Forelimb muscle (tissue), 1 donor: ENCODE measurements around the gene GDI2. TPM values are rescaled to one million over a fixed set of nuclear protein-coding genes. Genes with fewer than 3 reads are reported as not detected.
"Not testable (repeated sequence)": the region's sequence is repeated elsewhere in the genome, so short reads cannot be mapped to it uniquely, and the experiment has no call there.

ENCODE experiments used
- DNase-seq: peaks from one replicate; pipeline ENCODE4 v3.0.0-alpha.2; 2013; ENCODE audit warnings: low read depth
- polyA plus RNA-seq: library from polyadenylated mRNA; unstranded; fragments of 120-200 nt; gene quantifications from one replicate; pipeline ENCODE4 v1.2.1, GENCODE V29; 2013; ENCODE audit not compliant: insufficient read length

GDI2 gene
- polyA plus RNA-seq, 1 donor = 224 TPM

- DNase-seq = no peak
Observed at GRCh38 chr10:5783300-5783699, 29.9 kb downstream of the GDI2 start.

DNA sequence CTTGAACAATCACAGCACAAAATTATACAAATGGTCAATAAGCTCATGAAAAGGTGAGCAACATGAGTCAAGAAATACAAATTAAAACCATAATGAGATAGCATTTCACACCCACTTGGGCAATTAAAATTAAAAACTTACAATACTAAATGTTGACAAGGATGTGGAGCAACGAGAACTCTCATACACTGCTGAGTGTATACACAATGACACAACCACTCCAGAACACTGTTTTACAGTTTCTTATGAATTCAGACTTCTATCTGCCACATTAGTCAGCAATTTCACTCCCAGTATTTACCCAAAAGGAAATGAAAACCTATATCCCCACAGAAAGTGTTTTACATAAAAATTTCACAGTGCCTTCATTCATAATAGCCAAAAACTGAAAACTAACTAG lies 31.1 kb downstream of the GDI2 start:
- DNase-seq = no peak

GRCh38 chr10:5779730-5780129 lies 33.5 kb downstream of the GDI2 start:
- DNase-seq = no peak

DNA sequence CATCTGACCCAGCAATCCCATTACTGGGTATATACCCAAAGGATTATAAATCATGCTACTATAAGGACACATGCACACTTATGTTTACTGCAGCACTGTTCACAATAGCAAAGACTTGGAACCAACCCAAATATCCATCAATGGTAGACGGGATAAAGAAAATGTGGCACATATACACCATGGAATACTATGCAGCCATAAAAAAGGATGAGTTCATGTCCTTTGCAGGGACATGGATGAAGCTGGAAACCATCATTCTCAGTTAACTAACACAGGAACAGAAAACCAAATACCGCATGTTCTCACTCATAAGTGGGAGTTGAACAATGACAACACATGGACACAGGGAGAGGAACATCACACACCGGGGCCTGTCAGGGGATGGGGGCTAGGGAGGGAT lies 35.5 kb downstream of the GDI2 start:
- not testable (repeated sequence) for DNase-seq

- peak; percentile 16 for DNase-seq
Observed at GRCh38 chr10:5776881-5777197, 36.4 kb downstream of the GDI2 start.

DNA sequence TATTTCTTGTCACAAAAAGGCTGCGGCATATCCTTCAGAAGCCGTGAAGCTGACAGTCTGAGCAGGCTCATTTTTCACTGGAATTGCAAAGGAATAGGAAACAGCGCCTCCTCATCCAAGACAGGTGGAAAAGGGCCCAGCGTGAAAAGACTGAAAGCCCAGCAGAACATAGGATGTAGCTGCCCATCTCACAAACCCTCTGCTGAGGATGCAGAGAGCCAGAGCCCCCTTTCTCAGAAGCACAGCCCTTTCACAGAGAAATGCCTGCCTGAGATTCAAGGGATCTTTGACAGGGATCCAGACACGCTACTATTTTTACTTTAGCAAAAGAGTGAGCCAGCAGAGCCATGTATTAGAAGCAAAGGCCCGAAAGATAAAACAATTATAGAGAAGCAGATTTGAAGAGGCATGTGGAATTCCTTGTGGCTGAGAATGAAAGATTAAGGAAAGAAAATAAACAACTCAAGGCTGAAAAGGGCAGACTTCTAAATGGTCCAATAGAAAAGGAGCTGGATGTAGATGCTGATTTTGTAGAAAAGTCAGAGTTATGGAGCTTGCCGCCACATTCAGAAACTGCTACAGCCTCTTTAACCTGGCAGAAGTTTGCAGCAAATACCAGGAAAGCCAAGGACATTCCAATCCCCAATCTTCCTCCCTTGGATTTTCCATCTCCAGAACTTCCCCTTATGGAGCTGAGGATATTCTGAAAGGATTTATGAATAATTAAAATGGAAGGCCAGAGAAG lies 36.9 kb downstream of the GDI2 start:
- no peak for DNase-seq

DNA sequence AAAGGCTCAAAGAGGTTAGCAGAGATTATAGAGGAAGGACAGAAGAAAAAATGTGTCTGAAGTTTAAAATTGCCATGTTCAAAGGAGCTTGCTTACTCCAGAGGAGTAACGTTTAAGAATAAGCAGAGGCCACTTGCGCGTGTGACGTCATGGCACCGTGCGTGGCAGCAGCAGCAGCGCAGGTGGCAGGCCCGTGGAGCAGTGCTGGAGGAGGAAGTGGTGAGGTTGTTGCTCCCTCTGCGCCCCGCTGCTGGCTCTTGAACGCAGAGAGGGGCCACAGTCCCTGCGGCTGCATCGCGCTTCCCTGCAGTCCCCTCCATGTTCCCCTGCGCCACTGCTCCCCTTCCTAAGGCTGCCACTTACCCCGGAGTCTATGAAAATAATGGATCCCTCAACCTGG lies 37.5 kb downstream of the GDI2 start:
- no peak for DNase-seq

GRCh38 chr10:5774987-5775620 lies 38.1 kb downstream of the GDI2 start:
- DNase-seq = no peak

DNA sequence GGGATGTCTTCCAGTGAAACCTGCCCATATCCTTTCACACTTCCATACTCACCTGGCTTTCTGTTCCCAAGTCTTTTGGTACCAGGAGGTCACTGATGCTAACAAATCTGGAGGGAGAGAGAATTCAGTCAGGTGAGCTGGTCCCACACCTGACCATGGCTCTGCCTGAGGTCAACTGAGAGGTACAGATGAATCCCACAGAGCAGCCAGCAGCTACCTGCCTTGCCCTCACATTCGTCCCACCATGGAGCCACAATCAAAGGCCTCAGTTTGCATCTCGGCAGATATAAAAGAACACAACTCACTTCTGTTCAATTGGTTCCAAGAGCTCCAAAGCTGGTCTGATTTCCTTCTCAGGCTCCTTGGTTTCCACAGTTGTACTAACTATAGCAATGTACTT lies 47.0 kb downstream of the GDI2 start:
- no peak for DNase-seq

DNA sequence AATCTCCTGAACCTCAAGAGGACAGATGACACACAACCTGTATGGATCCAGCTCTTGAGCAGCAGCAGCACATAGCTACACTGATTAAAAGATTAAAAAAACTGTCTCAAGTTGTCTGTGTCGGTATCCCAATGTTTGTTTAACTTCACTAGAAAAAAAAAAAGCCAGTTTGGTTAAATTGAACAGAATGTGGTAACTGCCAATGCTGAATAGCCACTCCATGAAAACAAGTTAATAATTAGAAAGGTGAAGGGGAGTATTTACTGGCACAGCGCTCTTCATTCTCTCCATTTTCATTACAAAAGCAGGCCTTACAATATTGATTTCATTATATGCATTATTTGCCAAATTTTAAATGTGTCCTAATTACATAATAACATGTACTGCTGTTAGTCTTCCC lies 47.6 kb downstream of the GDI2 start:
- no peak for DNase-seq

GRCh38 chr10:5764422-5765297 lies 48.6 kb downstream of the GDI2 start:
- DNase-seq = no peak

DNA sequence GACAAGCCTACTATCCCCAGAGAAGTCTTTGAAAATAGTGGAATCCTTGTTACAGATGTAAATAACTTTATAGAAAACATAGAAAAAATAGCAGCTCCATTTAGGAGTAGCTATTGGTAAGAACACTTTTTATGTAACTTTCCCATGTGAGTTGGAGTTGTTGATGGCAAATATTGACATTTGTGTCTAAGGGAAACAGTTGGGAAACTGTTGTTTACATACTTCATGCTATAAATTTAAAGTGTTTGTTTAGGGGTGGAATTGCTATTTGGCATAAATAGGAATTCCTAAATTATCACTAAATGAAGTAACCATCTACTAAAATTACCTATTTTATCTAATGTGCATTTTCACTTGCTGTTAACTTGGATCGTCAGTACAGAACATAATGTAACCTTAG lies 50.7 kb downstream of the GDI2 start:
- DNase-seq = no peak

GRCh38 chr10:5761220-5761619 lies 52.0 kb downstream of the GDI2 start:
- no peak for DNase-seq

- DNase-seq = no peak
Observed at GRCh38 chr10:5760515-5760914, 52.7 kb downstream of the GDI2 start.

GRCh38 chr10:5758927-5759326 lies 54.3 kb downstream of the GDI2 start:
- no peak for DNase-seq

GRCh38 chr10:5757766-5758517 lies 55.3 kb downstream of the GDI2 start:
- DNase-seq = no peak

- DNase-seq = no peak
Observed at GRCh38 chr10:5752301-5752871, 60.8 kb downstream of the GDI2 start.

DNA sequence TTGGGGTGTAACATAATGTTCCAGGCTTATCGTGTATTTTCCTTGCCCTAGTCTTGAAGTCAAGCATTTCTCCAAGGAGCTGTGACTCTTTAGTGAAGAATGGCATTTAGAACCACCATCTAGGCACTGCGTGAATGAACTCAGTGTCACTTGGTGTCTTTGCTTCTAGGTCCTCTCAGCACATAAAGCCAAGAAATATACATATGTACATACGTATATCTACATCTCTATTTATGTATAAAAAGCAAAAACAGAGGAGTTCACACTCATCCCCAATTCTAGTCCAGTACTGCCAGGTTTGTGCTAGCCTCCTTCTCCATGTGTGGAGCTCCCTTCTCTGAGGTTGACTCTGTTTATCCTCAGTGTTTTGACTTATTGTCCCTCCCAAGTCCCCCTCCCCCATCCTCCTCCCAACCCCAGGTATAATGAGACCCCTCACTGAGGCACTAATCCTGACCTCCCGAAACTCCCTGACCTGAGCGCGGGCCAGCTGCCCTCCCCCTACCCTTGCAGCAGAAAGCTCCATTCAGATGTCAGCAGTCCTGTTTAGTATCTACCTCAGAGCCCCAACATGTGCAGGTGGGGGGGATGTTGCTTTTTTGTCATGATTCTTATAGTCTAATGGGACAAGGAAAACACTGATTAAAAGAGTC lies 61.5 kb downstream of the GDI2 start:
- no peak for DNase-seq

- no peak for DNase-seq
Observed at GRCh38 chr10:5748394-5748803, 64.8 kb downstream of the GDI2 start.

DNA sequence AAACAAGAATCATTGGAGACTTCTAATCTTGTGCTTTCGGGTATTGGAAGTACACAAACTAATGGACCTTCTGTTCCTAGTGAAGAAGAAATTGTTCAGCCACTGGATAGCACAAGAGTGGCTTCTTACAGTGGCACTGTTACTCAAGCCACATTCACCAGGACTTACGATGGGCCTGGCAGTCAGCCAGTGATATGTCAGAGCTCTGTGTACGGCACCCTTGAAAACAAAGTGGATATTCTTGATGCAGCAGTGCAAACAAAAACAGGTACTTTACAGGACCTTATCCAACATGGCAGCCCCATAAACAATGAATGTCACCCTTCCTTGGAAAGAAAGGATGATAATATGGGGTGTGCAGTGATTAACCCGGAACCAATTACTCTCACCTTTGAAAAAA lies 67.0 kb downstream of the GDI2 start:
- DNase-seq = no peak

DNA sequence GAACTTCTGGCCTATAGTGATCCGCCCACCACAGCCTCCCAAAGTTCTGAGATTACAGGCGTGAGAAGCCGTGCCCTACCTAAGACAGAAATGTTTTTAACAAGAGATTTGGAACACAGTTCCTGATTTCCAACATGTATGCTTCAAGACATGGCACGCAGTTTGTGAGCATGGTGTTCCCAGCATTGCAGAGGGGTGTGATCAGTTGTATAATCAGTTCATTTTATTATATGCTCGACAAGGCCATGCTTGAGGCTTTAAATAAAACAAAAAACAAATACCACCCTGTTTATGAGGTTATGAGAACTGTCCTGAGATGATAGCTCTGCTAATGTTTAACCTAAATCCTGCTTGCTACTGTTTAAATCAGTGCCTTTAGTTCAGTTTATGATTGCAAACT lies 68.4 kb downstream of the GDI2 start:
- DNase-seq = no peak
